ENCODE data around the gene TAPBPL.

The TAPBPL gene

GRCh38 chr12:6418796-6419195, 33.0 kb upstream of the TAPBPL start:
- ATAC-seq = no peak
- TF ChIP-seq TCF4 (CRISPR knock-in tag; IDR thresholded peaks at IDR 0.05; ENCODE audit: borderline replicate concordance) (no peak), RARB (CRISPR knock-in tag; IDR thresholded peaks at IDR 0.05) (no peak), ZNF8 (CRISPR knock-in tag; IDR thresholded peaks at IDR 0.05) (no peak), ESRRG (CRISPR knock-in tag; IDR thresholded peaks at IDR 0.05) (no peak)

DNA sequence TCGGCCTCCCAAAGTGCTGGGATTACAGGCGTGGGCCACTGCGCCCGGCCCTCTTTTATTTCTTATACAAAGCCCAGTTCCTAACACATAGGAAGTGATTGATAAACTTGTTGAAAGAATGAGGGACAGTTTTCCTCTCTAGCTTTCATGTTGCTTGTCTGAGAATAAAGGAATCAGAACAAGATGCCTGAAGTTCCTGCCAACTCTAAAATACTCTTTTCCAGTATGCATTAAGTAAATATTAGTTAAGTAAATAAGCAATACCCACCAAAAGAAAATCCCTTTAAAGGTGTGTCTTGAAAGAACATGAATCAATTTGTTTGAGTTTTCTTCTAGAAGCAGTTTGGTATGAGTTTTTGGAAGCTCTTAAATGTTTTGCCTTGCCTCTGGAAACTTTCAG, 31.5 kb upstream of the TAPBPL start:
- ATAC-seq = no peak
- no peak for TF ChIP-seq ZNF8 (CRISPR knock-in tag; IDR thresholded peaks at IDR 0.05)
- TF ChIP-seq OSR1 (CRISPR knock-in tag; IDR thresholded peaks at IDR 0.05) = no peak
- TF ChIP-seq ZFP30 (CRISPR knock-in tag; IDR thresholded peaks at IDR 0.05) = no peak
- no peak for TF ChIP-seq ZNF565 (CRISPR knock-in tag; conservative IDR thresholded peaks at IDR 0.05; ENCODE audit: low read depth)
- no peak for TF ChIP-seq GLIS3 (CRISPR knock-in tag; IDR thresholded peaks at IDR 0.05)
- TF ChIP-seq ARNTL (CRISPR knock-in tag; IDR thresholded peaks at IDR 0.05; ENCODE audit: borderline replicate concordance, low read depth) = no peak
- TF ChIP-seq CSDC2 (CRISPR knock-in tag; IDR thresholded peaks at IDR 0.05) = no peak

DNA sequence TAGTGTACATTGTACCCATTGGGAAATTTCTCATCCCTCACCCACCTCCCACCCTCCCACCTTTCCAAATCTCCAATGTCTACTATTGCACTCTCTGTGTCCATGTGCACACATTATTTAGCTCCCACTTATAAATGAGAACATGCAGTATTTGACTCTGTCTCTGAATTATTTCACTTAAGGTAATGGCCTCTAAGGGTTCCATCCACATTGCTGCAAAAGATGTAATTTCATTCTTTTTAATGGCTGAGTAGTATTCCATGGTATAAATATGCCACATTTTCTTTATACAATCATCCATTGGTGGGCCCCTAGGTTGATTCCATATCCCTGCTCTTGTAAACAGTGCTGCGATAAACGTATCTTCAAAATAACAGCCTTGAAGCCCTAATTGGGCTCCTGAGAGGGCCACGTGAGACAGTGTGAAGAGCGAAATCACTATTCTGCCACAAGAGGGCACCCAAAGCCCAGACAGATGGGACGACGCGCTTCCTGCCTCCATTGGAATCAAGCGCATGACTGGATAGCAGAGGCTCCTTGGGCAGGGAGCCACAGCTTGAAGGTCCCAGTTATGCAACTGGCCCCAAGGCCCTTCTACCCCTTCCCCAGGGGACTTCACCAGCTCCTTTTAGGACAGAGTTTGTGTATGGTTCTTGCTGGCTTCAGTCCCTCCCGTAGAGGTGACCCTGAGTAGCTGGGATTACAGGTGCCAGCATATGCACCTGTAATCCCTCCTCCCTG, 28.4 kb upstream of the TAPBPL start:
- ATAC-seq = peak; percentile 100
- no peak for TF ChIP-seq ISL1 (CRISPR knock-in tag; IDR thresholded peaks at IDR 0.05)
- TF ChIP-seq ZC3H10 (CRISPR knock-in tag; IDR thresholded peaks at IDR 0.05) = no peak
- TF ChIP-seq BACH2 (CRISPR knock-in tag; IDR thresholded peaks at IDR 0.05; ENCODE audit: borderline replicate concordance) = no peak

DNA sequence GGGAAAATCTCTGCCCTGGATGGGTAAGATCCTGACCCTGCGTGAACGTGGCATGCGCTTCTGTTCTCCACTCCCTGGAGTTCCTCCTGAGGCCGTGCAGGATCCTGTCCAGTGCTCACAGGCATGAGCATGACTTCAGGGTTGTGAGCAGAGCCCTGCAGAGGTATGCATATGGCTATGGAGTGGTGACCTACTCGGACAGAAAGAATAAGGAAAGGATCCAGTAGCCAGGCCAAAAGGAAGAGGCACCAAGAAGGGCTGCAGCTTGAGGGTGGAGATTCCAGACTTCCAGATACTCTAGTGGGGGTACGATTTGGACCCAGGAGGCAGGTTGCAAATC, 27.9 kb upstream of the TAPBPL start:
- no peak for TF ChIP-seq ZNF70 (CRISPR knock-in tag; IDR thresholded peaks at IDR 0.05)
- ATAC-seq = peak; percentile 46

- TF ChIP-seq GLIS3 (CRISPR knock-in tag; IDR thresholded peaks at IDR 0.05) (no peak), POU6F1 (CRISPR knock-in tag; IDR thresholded peaks at IDR 0.05; ENCODE audit: borderline replicate concordance, low read depth) (no peak), CSRNP3 (CRISPR knock-in tag; IDR thresholded peaks at IDR 0.05) (no peak), CREB5 (CRISPR knock-in tag; IDR thresholded peaks at IDR 0.05; ENCODE audit: low read depth) (no peak), ARNTL (CRISPR knock-in tag; IDR thresholded peaks at IDR 0.05; ENCODE audit: borderline replicate concordance, low read depth) (no peak), ZFP30 (CRISPR knock-in tag; IDR thresholded peaks at IDR 0.05) (no peak), OSR1 (CRISPR knock-in tag; IDR thresholded peaks at IDR 0.05) (no peak), SNAI2 (CRISPR knock-in tag; IDR thresholded peaks at IDR 0.05) (no peak), ISL1 (CRISPR knock-in tag; IDR thresholded peaks at IDR 0.05) (no peak), PPARA (CRISPR knock-in tag; IDR thresholded peaks at IDR 0.05; ENCODE audit: borderline replicate concordance) (no peak), ZC3H10 (CRISPR knock-in tag; IDR thresholded peaks at IDR 0.05) (no peak)
- TF ChIP-seq, protein P1, sequence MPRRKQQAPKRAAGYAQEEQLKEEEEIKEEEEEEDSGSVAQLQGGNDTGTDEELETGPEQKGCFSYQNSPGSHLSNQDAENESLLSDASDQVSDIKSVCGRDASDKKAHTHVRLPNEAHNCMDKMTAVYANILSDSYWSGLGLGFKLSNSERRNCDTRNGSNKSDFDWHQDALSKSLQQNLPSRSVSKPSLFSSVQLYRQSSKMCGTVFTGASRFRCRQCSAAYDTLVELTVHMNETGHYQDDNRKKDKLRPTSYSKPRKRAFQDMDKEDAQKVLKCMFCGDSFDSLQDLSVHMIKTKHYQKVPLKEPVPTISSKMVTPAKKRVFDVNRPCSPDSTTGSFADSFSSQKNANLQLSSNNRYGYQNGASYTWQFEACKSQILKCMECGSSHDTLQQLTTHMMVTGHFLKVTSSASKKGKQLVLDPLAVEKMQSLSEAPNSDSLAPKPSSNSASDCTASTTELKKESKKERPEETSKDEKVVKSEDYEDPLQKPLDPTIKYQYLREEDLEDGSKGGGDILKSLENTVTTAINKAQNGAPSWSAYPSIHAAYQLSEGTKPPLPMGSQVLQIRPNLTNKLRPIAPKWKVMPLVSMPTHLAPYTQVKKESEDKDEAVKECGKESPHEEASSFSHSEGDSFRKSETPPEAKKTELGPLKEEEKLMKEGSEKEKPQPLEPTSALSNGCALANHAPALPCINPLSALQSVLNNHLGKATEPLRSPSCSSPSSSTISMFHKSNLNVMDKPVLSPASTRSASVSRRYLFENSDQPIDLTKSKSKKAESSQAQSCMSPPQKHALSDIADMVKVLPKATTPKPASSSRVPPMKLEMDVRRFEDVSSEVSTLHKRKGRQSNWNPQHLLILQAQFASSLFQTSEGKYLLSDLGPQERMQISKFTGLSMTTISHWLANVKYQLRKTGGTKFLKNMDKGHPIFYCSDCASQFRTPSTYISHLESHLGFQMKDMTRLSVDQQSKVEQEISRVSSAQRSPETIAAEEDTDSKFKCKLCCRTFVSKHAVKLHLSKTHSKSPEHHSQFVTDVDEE (CRISPR knock-in tag; IDR thresholded peaks at IDR 0.05) = no peak
- ATAC-seq = no peak
Observed at GRCh38 chr12:6424866-6425265, 27.0 kb upstream of the TAPBPL start.
